Loucy (cell line): ENCODE data around the gene ZNF296.
A peak's percentile ranks its signal among the peaks of the same experiment; 100 is the strongest.

ENCODE experiments used
- H2AFZ ChIP-seq: fragments of 200-600 bp; sonication (generic); 2 replicates; pipeline ENCODE4 v1.6.0; 2016; ENCODE audit warnings: antibody characterized with exemption, mild to moderate bottlenecking, low read length, moderate library complexity
- H3F3A ChIP-seq: fragments of 200-600 bp; 2 replicates; pipeline ENCODE4 v1.6.0; 2016; ENCODE audit warnings: antibody characterized with exemption, low read depth, mild to moderate bottlenecking
- H3K27me3 ChIP-seq: fragments of 200-600 bp; sonication (generic); 2 replicates; pipeline ENCODE4 v1.6.1; 2014; ENCODE audit warnings: low read length, mild to moderate bottlenecking; ENCODE audit not compliant: insufficient read depth, poor library complexity, severe bottlenecking
- H3K36me3 ChIP-seq: fragments of 200-600 bp; sonication (generic); 2 replicates; pipeline ENCODE4 v1.6.1; 2016; ENCODE audit warnings: low read length; ENCODE audit not compliant: insufficient read depth
- H3K4me1 ChIP-seq: fragments of 200-600 bp; sonication (generic); 2 replicates; pipeline ENCODE4 v1.5.1; 2014; ENCODE audit warnings: low read length, mild to moderate bottlenecking; ENCODE audit not compliant: insufficient read depth, poor library complexity, severe bottlenecking
- H3K4me2 ChIP-seq: fragments of 200-600 bp; sonication (generic); 2 replicates; pipeline ENCODE4 v1.6.0; 2014; ENCODE audit warnings: antibody characterized with exemption, low read length, low read depth, mild to moderate bottlenecking; ENCODE audit not compliant: poor library complexity, severe bottlenecking
- H3K4me3 ChIP-seq: fragments of 200-600 bp; sonication (generic); 2 replicates; pipeline ENCODE4 v1.5.1; 2014; ENCODE audit warnings: low read length, mild to moderate bottlenecking, mixed read lengths; ENCODE audit not compliant: poor library complexity, severe bottlenecking
- H3K79me2 ChIP-seq: fragments of 200-600 bp; sonication (generic); 2 replicates; pipeline ENCODE4 v1.6.1; 2014; ENCODE audit warnings: low read length; ENCODE audit not compliant: insufficient read depth
- H3K9ac ChIP-seq: fragments of 200-600 bp; sonication (generic); 2 replicates; pipeline ENCODE4 v1.6.0; 2014; ENCODE audit warnings: mild to moderate bottlenecking, low read depth, low read length, moderate library complexity; ENCODE audit not compliant: poor library complexity, severe bottlenecking
- H3K9me2 ChIP-seq: fragments of 200-600 bp; sonication (generic); replicated peaks from 2 replicates; pipeline ENCODE4 v1.6.1; 2016; ENCODE audit warnings: low read depth, low read length, mixed read lengths
- H3K9me3 ChIP-seq: fragments of 200-600 bp; sonication (generic); 2 replicates; pipeline ENCODE4 v1.6.1; 2014; ENCODE audit warnings: mild to moderate bottlenecking, antibody characterized with exemption, low read length, low read depth; ENCODE audit not compliant: insufficient read depth
- H4K20me1 ChIP-seq: fragments of 200-600 bp; sonication (generic); 2 replicates; pipeline ENCODE4 v1.6.0; 2014; ENCODE audit warnings: antibody characterized with exemption, low read length, mild to moderate bottlenecking; ENCODE audit not compliant: insufficient read depth, poor library complexity, severe bottlenecking
- EZH2phosphoT487 ChIP-seq: fragments of 200-600 bp; IDR thresholded peaks from 2 replicates; pipeline ENCODE4 v1.6.1; 2018; ENCODE audit warnings: antibody characterized with exemption, mild to moderate bottlenecking, moderate library complexity, borderline replicate concordance
- TF ChIP-seq, protein P1 (sequence below): fragments of 200-600 bp; sonication (generic); conservative IDR thresholded peaks from 2 replicates; pipeline ENCODE4 v1.5.1; 2014; ENCODE audit warnings: mild to moderate bottlenecking, antibody characterized with exemption, low read length

Gene ZNF296

DNA sequence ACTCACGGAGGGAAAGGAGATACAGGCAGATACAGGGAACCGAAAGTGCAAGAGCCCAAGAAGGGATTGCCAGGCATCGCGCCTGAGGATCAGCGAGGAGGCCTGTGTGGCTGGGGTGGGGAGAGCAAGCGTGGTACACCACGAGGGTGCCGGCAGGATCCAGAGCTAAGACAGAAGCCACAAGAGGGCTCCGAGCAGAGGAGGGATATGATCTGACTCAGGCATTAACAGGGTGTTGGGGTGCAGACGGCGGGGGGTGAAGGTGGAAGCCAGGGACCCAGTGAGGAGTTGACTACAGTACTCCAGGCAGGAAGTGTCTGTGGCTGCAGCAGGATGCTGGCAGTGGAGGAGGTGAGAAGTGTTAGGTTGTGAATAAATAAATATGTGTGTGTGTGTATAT lies 11.3 kb upstream of the ZNF296 start:
- Histone ChIP-seq H3K9me3 (no peaks in the 10 kb centered on the region), H3K4me1 (peaks cover 3% of the 10 kb centered on the region), H3K9ac (no peak overlapping the region), H3K36me3 (peaks cover 19% of the 10 kb centered on the region; the same call in 1 of the 2 replicates), H2AFZ (no peak overlapping the region), H4K20me1 (no peaks in the 10 kb centered on the region), H3K9me2 (no peaks in the 10 kb centered on the region), H3K4me3 (no peak overlapping the region), H3K4me2 (no peak overlapping the region), H3F3A (no peaks in the 10 kb centered on the region), H3K79me2 (peaks cover 11% of the 10 kb centered on the region; the same call in 1 of the 2 replicates), H3K27me3 (no peaks in the 10 kb centered on the region)
- no peak for TF ChIP-seq EZH2phosphoT487
- TF ChIP-seq, protein P1, sequence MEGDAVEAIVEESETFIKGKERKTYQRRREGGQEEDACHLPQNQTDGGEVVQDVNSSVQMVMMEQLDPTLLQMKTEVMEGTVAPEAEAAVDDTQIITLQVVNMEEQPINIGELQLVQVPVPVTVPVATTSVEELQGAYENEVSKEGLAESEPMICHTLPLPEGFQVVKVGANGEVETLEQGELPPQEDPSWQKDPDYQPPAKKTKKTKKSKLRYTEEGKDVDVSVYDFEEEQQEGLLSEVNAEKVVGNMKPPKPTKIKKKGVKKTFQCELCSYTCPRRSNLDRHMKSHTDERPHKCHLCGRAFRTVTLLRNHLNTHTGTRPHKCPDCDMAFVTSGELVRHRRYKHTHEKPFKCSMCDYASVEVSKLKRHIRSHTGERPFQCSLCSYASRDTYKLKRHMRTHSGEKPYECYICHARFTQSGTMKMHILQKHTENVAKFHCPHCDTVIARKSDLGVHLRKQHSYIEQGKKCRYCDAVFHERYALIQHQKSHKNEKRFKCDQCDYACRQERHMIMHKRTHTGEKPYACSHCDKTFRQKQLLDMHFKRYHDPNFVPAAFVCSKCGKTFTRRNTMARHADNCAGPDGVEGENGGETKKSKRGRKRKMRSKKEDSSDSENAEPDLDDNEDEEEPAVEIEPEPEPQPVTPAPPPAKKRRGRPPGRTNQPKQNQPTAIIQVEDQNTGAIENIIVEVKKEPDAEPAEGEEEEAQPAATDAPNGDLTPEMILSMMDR, result no peak

DNA sequence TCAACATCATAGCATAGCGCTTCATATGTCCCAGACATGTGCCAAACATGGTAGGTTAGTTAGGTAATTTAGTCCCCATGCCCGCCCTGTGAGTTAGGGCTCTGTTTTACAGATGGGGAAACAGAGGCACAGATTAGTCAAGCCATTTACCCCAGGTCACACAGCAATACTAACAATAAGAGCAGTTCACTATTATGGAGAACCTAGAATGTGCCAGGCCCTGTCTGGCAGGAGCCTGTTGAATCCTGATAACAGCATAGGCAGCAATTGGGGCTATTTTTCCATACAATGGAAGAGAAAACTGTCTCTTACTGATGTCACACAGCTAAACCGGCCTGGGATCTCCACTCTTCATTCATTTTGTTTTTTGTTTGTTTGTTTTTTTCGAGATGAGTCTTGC lies 10.2 kb upstream of the ZNF296 start:
- H3K4me2 ChIP-seq, result no peak overlapping the region
- no peaks in the 10 kb centered on the region for H3K9me2 ChIP-seq
- TF ChIP-seq, protein P1, result no peak
- no peak for TF ChIP-seq EZH2phosphoT487
- no peaks in the 10 kb centered on the region for H3K9me3 ChIP-seq
- no peaks in the 10 kb centered on the region for H3K4me1 ChIP-seq
- H3K79me2 ChIP-seq, result peaks cover 21% of the 10 kb centered on the region
- H3K27me3 ChIP-seq, result no peaks in the 10 kb centered on the region
- no peak overlapping the region for H3K4me3 ChIP-seq
- peaks cover 16% of the 10 kb centered on the region; the same call in 1 of the 2 replicates for H3K36me3 ChIP-seq
- no peaks in the 10 kb centered on the region for H4K20me1 ChIP-seq
- H3F3A ChIP-seq, result no peaks in the 10 kb centered on the region
- H3K9ac ChIP-seq, result no peak overlapping the region
- no peak overlapping the region for H2AFZ ChIP-seq

DNA sequence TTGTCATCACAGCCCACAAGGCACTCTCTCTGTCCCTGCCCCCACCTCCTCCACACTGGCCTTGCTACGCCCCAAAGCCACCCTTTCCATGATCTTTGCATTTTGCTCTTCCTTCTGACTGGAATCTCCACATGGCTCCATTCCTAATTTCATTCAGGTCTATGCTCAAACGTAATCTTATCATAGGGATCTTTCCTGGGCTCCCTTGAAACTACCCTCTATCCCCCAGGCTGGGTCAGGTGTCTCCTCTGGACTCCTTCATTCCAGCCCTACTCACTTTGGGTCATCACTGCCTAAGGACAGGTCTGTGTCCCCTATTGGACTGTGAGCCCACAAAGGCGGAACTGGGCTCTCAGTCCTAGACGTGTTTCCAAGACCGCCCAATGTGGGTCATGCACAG lies 5.9 kb upstream of the ZNF296 start:
- H2AFZ ChIP-seq, result no peak overlapping the region
- peaks cover 4% of the 10 kb centered on the region for H4K20me1 ChIP-seq
- H3K79me2 ChIP-seq, result peaks cover 45% of the 10 kb centered on the region
- H3K4me1 ChIP-seq, result peaks cover 13% of the 10 kb centered on the region
- H3K27me3 ChIP-seq, result no peaks in the 10 kb centered on the region
- H3K9me2 ChIP-seq, result no peaks in the 10 kb centered on the region
- H3K4me3 ChIP-seq, result no peak overlapping the region
- peak overlapping the region; percentile 25 for H3K4me2 ChIP-seq
- H3F3A ChIP-seq, result no peaks in the 10 kb centered on the region
- H3K36me3 ChIP-seq, result no peaks in the 10 kb centered on the region
- TF ChIP-seq, protein P1, result no peak
- no peak for TF ChIP-seq EZH2phosphoT487
- H3K9ac ChIP-seq, result no peak overlapping the region
- no peaks in the 10 kb centered on the region for H3K9me3 ChIP-seq
